ENCODE data around the gene EYS. TPM values are rescaled to one million over a fixed set of nuclear protein-coding genes. Genes with fewer than 3 reads are reported as not detected.

EYS gene
- total RNA-seq, 4 donors from 2014 or later, result under 0.01 TPM; not detected in 3

DNA sequence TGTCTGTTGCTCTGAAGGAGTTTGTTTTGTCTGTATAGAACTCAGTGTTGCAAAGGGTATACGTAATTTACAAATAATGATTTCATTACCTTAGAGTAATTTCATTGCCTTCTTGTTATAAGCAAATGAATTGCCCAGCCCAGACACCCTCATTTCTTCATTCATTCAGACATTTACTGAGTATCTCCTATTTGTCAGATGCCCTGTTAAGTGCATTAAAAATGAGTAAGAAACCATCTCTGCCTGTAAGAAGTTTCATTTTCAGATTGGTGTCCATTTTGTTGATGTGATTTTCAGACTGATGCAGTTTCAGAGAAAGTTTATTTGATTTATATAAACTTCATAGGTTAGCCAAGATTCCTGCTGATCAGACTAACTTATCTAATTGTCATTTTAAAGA, 1642.1 kb downstream of the EYS start:
- no peak for DNase-seq (ENCODE audit: extremely low spot score)
- Histone ChIP-seq H3K9me3 (no peaks in the 10 kb centered on the region), H3K4me3 (no peak overlapping the region), H3K36me3 (no peaks in the 10 kb centered on the region), H3K27me3 (no peaks in the 10 kb centered on the region), H3K4me1 (no peaks in the 10 kb centered on the region), H3K27ac (replicated peaks in 1 of 4) (no peak overlapping the region)
- intact Hi-C loops (cut with DNase I), result no loop called here
- TF ChIP-seq POLR2A (IDR thresholded peaks at IDR 0.05; ENCODE audit: low read depth), result no peak
- 84% methylated on average over 1 of the region's 1 CpG for WGBS

DNA sequence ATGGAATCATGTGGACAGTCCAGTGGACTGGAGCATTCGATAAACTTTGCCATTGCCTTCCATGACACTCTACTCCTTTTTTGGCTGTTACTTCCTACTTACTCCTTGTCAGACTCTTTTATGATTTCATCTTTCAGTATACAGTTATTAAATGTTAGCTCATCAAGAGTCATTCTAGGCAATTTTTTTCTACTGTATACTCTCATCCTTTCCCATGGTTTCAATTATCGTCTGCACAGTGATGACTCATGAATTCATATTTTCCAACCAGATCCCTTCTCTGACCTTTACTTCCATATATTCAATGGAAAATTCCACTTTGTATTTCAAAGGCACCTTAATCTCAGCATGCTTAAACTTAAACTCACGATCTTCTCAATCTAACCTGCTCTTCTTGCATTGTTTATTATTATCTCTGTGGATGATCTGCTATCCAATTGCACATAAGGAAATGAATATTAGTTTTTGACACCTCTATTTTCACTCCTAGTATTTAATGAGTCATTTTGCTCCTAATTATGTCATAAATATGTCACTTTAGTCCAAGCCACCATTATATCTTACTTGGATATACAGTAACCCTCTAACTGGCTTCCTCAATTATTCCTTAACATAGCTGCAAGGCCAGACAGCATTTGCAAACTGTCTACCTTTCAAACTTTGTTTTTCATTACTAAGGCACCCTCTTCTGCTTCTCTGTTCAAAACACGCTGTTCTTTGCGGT, 1643.9 kb downstream of the EYS start:
- no peaks in the 10 kb centered on the region for H3K9me3 ChIP-seq
- H3K4me1 ChIP-seq, result no peaks in the 10 kb centered on the region
- TF ChIP-seq EP300 (IDR thresholded peaks at IDR 0.05) (no peak), POLR2AphosphoS5 (IDR thresholded peaks at IDR 0.05) (no peak), POLR2A (IDR thresholded peaks at IDR 0.05; ENCODE audit: low read depth) (no peak)
- TF ChIP-seq, protein P1, sequence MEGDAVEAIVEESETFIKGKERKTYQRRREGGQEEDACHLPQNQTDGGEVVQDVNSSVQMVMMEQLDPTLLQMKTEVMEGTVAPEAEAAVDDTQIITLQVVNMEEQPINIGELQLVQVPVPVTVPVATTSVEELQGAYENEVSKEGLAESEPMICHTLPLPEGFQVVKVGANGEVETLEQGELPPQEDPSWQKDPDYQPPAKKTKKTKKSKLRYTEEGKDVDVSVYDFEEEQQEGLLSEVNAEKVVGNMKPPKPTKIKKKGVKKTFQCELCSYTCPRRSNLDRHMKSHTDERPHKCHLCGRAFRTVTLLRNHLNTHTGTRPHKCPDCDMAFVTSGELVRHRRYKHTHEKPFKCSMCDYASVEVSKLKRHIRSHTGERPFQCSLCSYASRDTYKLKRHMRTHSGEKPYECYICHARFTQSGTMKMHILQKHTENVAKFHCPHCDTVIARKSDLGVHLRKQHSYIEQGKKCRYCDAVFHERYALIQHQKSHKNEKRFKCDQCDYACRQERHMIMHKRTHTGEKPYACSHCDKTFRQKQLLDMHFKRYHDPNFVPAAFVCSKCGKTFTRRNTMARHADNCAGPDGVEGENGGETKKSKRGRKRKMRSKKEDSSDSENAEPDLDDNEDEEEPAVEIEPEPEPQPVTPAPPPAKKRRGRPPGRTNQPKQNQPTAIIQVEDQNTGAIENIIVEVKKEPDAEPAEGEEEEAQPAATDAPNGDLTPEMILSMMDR (IDR thresholded peaks at IDR 0.05), result no peak
- H3K27me3 ChIP-seq, result no peaks in the 10 kb centered on the region
- intact Hi-C loops (cut with DNase I), result no loop called here
- no peaks in the 10 kb centered on the region for H3K36me3 ChIP-seq
- DNase-seq (ENCODE audit: extremely low spot score), result no peak
- no peak overlapping the region for H3K27ac ChIP-seq (replicated peaks in 1 of 4)
- H3K4me3 ChIP-seq, result no peak overlapping the region
- 84% methylated on average over 5 of the region's 5 CpGs for WGBS

DNA sequence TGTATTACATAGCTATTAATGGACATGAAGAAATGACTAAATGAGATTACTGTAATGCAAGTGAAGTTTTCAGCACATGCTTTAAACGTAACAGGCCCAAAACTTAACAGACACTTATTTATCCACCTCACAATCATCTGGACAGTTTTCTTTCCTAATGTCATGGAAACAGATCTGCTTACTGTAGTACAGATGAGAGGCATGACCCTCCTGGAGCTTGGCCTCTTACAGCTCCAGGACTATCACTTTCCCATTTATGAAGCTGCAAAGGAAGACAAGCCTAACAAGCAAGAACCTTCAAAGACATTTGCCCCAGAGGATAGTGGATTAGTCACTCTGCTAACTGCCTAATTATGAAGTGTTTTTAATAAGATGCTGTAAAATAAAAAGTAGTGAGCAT, 1652.2 kb downstream of the EYS start:
- Histone ChIP-seq H3K9me3 (no peaks in the 10 kb centered on the region), H3K27me3 (no peaks in the 10 kb centered on the region), H3K4me3 (no peak overlapping the region), H3K4me1 (no peaks in the 10 kb centered on the region), H3K36me3 (no peaks in the 10 kb centered on the region), H3K27ac (replicated peaks in 1 of 4) (no peak overlapping the region)
- WGBS, result 41% methylated on average over 1 of the region's 1 CpG
- no peak for DNase-seq (ENCODE audit: extremely low spot score)
- TF ChIP-seq, protein P1 (IDR thresholded peaks at IDR 0.05), result no peak
- TF ChIP-seq EP300 (IDR thresholded peaks at IDR 0.05), result no peak
- TF ChIP-seq POLR2A (IDR thresholded peaks at IDR 0.05; ENCODE audit: low read depth), result no peak
- TF ChIP-seq POLR2AphosphoS5 (IDR thresholded peaks at IDR 0.05), result no peak
- intact Hi-C loops (cut with DNase I), result no loop called here

DNA sequence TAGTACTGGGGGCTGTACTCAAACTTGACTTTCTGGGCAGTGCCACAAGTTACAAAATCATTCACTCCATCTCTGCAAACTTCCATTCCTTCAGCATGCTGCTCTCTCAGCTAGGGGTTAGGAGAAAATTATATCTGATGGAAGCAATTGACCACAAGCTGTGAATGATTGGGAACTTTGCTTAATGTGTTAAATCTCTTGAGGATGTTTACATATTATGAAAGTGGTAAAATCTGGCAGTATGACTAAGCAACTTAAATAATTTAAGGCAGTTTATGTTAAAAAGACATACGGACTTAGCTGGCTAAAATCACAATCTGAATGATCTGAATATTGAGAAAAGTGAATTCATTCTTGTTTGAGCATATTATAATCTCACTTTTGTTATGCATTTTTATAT, 1656.4 kb downstream of the EYS start:
- H3K4me3 ChIP-seq, result no peak overlapping the region
- TF ChIP-seq, protein P1 (IDR thresholded peaks at IDR 0.05), result no peak
- TF ChIP-seq POLR2AphosphoS5 (IDR thresholded peaks at IDR 0.05) (no peak), POLR2A (IDR thresholded peaks at IDR 0.05; ENCODE audit: low read depth) (no peak), EP300 (IDR thresholded peaks at IDR 0.05) (no peak)
- H3K27ac ChIP-seq (replicated peaks in 1 of 4), result no peak overlapping the region
- WGBS, result 35% methylated on average over 1 of the region's 1 CpG
- H3K9me3 ChIP-seq, result no peaks in the 10 kb centered on the region
- no peaks in the 10 kb centered on the region for H3K4me1 ChIP-seq
- no peaks in the 10 kb centered on the region for H3K27me3 ChIP-seq
- intact Hi-C loops (cut with DNase I), result no loop called here
- H3K36me3 ChIP-seq, result no peaks in the 10 kb centered on the region
- DNase-seq (ENCODE audit: extremely low spot score), result no peak

DNA sequence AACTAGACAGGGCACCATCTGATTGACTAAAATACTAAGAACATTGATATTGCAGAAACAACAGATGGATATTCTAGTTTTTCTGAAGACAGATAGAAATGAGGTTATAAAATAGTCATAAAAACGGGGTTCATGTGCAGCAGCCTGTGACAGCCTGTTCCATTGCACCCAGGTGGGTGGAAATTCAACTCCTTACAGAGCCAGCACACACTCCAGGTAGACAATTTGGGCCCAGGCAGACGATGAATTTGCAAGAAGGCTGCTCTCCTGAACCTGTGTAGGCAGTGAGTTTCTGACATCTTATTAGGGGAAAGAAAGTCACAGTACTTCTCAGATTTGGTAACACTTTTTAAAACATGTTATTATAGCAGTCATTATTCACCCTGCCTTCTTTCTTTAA, 1657.3 kb downstream of the EYS start:
- 59% methylated on average over 2 of the region's 2 CpGs for WGBS

More for the DNA sequence above, 1657.3 kb downstream of the EYS start:
- Histone ChIP-seq H3K36me3 (no peaks in the 10 kb centered on the region), H3K27me3 (no peaks in the 10 kb centered on the region), H3K4me3 (no peak overlapping the region), H3K9me3 (no peaks in the 10 kb centered on the region), H3K27ac (replicated peaks in 1 of 4) (no peak overlapping the region), H3K4me1 (no peaks in the 10 kb centered on the region)
- intact Hi-C loops (cut with DNase I), result no loop called here
- TF ChIP-seq, protein P1 (IDR thresholded peaks at IDR 0.05), result no peak
- no peak for TF ChIP-seq POLR2A (IDR thresholded peaks at IDR 0.05; ENCODE audit: low read depth)
- TF ChIP-seq EP300 (IDR thresholded peaks at IDR 0.05), result no peak
- TF ChIP-seq POLR2AphosphoS5 (IDR thresholded peaks at IDR 0.05), result no peak
- DNase-seq (ENCODE audit: extremely low spot score), result no peak
